HepG2 (cell line): ENCODE measurements around the gene PALM3. TPM values are rescaled to one million over a fixed set of nuclear protein-coding genes. Genes with fewer than 3 reads are reported as not detected.

Source experiments
- HOXA5 ChIP-seq: sonication (generic); formaldehyde crosslinking; IDR thresholded peaks from 2 replicates; pipeline ENCODE4 v1.4.0; 2020; ENCODE audit warnings: missing genetic modification reagents
- KLF16 ChIP-seq, 2 experiments: sonication (generic) in 1 of 2; formaldehyde crosslinking in 1 of 2; IDR thresholded peaks; 2 replicates each; pipeline versions ENCODE4 v1.6.1 to v1.8.0; 2016 to 2023; ENCODE audit warnings: missing genetic modification reagents in 2 of 2, missing compliant biosample characterization in 1 of 2
- MIER3 ChIP-seq: IDR thresholded peaks from 2 replicates; pipeline ENCODE4 v1.6.1; 2016; ENCODE audit warnings: missing compliant biosample characterization, borderline replicate concordance
- NFE2L2 ChIP-seq: fragments of 150-350 bp; IDR thresholded peaks from 2 replicates; pipeline ENCODE4 v1.6.1; 2014; ENCODE audit warnings: low read length
- PRPF4 ChIP-seq: fragments of 200-400 bp; formaldehyde crosslinking; IDR thresholded peaks from 2 replicates; pipeline ENCODE4 v1.6.1; 2016; ENCODE audit warnings: low read length, low read depth; ENCODE audit not compliant: poor library complexity, severe bottlenecking
- ZBTB10 ChIP-seq: sonication (generic); formaldehyde crosslinking; IDR thresholded peaks from 2 replicates; pipeline ENCODE4 v1.4.0; 2020; ENCODE audit warnings: missing genetic modification reagents, borderline replicate concordance
- ZNF318 ChIP-seq: sonication (generic); formaldehyde crosslinking; IDR thresholded peaks from 2 replicates; pipeline ENCODE4 v1.4.0; 2020; ENCODE audit warnings: mild to moderate bottlenecking, missing genetic modification reagents
- ZNF337 ChIP-seq: sonication (generic); formaldehyde crosslinking; IDR thresholded peaks from 2 replicates; pipeline ENCODE4 v1.5.1; 2020; ENCODE audit warnings: missing genetic modification reagents, low read depth, mild to moderate bottlenecking, borderline replicate concordance
- ZNF44 ChIP-seq: sonication (generic); formaldehyde crosslinking; IDR thresholded peaks from 2 replicates; pipeline ENCODE4 v1.5.1; 2020; ENCODE audit warnings: mild to moderate bottlenecking, missing genetic modification reagents
- ZNF546 ChIP-seq: sonication (generic); formaldehyde crosslinking; conservative IDR thresholded peaks from 2 replicates; pipeline ENCODE4 v1.8.1; 2023; ENCODE audit warnings: mild to moderate bottlenecking, missing genetic modification reagents
- ZNF713 ChIP-seq: sonication (generic); formaldehyde crosslinking; IDR thresholded peaks from 2 replicates; pipeline ENCODE4 v1.4.0; 2020; ENCODE audit warnings: mild to moderate bottlenecking, missing genetic modification reagents
- ZNF782 ChIP-seq: sonication (generic); formaldehyde crosslinking; IDR thresholded peaks from 2 replicates; pipeline ENCODE4 v1.4.0; 2020; ENCODE audit warnings: missing genetic modification reagents, mild to moderate bottlenecking, borderline replicate concordance
- polyA plus RNA-seq, 8 experiments: library from polyadenylated mRNA; depleted of rRNA in 3 of 8; stranded (reverse) in 7 of 8; unstranded in 1 of 8; fragments of >200 nt; fragmentation: Illumina TruSeq in 4 of 8; extraction: Trizol in 4 of 8; gene quantifications; 2 replicates each; pipeline versions ENCODE4 v1.2.1 to v1.2.3, GENCODE V29; 2011 to 2016; ENCODE audit warnings: low read depth in 4 of 8, missing spikeins in 1 of 8, mixed read lengths in 1 of 8; ENCODE audit not compliant: insufficient read depth in 1 of 8
- total RNA-seq, 5 experiments: library from RNA; depleted of rRNA; stranded (reverse); fragments of >200 nt; fragmentation: Illumina TruSeq; extraction: Trizol; gene quantifications; 2 replicates each; pipeline ENCODE4 v1.2.3, GENCODE V29; 2016; ENCODE audit warnings: low read depth in 1 of 5
- TF ChIP-seq, protein P1 (sequence below): sonication (generic); formaldehyde crosslinking; IDR thresholded peaks from 2 replicates; pipeline ENCODE4 v1.5.1; 2020; ENCODE audit warnings: mild to moderate bottlenecking, missing genetic modification reagents

The PALM3 gene
- total and polyA plus RNA-seq, 2 of the 13 experiments (the other 11 are each of a cell fraction or from before 2014, with no cell fraction given) = 0.79 to 2.4 TPM

GRCh38 chr19:14061081-14061749, 661 bp downstream of the PALM3 start (continued):
- TF ChIP-seq ZNF318 (CRISPR knock-in tag) (no peak), ZNF782 (CRISPR knock-in tag) (no peak), NFE2L2 (no peak), ZNF546 (CRISPR knock-in tag) (no peak), MIER3 (CRISPR knock-in tag) (no peak), KLF16 (CRISPR knock-in tag; IDR thresholded peaks at IDR 0.05) (no peak), ZNF337 (no peak), HOXA5 (CRISPR knock-in tag) (no peak), ZBTB10 (CRISPR knock-in tag) (peak; percentile 54; the same call in 1 of the 2 replicates), ZNF713 (CRISPR knock-in tag) (no peak), PRPF4 (no peak), ZNF44 (CRISPR knock-in tag) (no peak)
- TF ChIP-seq, protein P1, sequence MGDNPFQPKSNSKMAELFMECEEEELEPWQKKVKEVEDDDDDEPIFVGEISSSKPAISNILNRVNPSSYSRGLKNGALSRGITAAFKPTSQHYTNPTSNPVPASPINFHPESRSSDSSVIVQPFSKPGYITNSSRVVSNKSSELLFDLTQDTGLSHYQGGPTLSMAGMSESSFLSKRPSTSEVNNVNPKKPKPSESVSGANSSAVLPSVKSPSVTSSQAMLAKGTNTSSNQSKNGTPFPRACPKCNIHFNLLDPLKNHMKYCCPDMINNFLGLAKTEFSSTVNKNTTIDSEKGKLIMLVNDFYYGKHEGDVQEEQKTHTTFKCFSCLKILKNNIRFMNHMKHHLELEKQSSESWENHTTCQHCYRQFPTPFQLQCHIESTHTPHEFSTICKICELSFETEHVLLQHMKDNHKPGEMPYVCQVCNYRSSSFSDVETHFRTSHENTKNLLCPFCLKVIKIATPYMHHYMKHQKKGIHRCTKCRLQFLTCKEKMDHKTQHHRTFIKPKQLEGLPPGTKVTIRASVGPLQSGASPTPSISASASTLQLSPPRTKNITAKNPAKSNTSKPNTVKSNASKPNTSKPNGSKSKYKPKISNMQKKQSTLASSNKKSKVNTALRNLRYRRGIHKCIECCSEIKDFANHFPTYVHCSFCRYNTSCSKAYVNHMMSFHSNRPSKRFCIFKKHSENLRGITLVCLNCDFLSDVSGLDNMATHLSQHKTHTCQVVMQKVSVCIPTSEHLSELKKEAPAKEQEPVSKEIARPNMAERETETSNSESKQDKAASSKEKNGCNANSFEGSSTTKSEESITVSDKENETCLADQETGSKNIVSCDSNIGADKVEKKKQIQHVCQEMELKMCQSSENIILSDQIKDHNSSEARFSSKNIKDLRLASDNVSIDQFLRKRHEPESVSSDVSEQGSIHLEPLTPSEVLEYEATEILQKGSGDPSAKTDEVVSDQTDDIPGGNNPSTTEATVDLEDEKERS (CRISPR knock-in tag) = 0 out of 2 replicates have a peak, but pooled peaks have one; percentile 48
